ENCODE data around the gene SMCO1.
"Not testable (repeated sequence)": the region's sequence is repeated elsewhere in the genome, so short reads cannot be mapped to it uniquely, and the experiment has no call there.

GRCh38 chr3:196504077-196504398, 11.1 kb downstream of the SMCO1 start:
- not testable (repeated sequence) for TF ChIP-seq CTCF (conservative IDR thresholded peaks at IDR 0.05; ENCODE audit: low read length); EZH2phosphoT487 (IDR thresholded peaks at IDR 0.05; ENCODE audit: borderline replicate concordance)
